Testis (tissue), 3 donors: ENCODE data around the gene SMIM35. TPM values are rescaled to one million over a fixed set of nuclear protein-coding genes. Genes with fewer than 3 reads are reported as not detected.

Source experiments
- DNase-seq: peaks from one replicate; pipeline ENCODE4 v3.0.0-alpha.2; 2019
- H3K27ac ChIP-seq, 2 donors: fragments of 200-600 bp; sonication (generic); one replicate each; pipeline ENCODE4 v1.5.1; 2019
- H3K27me3 ChIP-seq: fragments of 200-600 bp; sonication (generic); one replicate; pipeline ENCODE4 v1.5.1; 2019
- H3K36me3 ChIP-seq: fragments of 200-600 bp; sonication (generic); one replicate; pipeline ENCODE4 v1.5.1; 2017; ENCODE audit warnings: low read depth; ENCODE audit errors: missing control alignments
- H3K4me1 ChIP-seq: fragments of 200-600 bp; sonication (generic); one replicate; pipeline ENCODE4 v1.5.1; 2019
- H3K4me3 ChIP-seq, 2 donors: fragments of 200-600 bp; sonication (generic); one replicate each; pipeline ENCODE4 v1.5.1; 2017 to 2019
- H3K9me3 ChIP-seq: fragments of 200-600 bp; sonication (generic); one replicate; pipeline ENCODE4 v1.5.1; 2017
- POLR2A ChIP-seq: fragments of 450-650 bp; IDR thresholded peaks from one replicate; pipeline ENCODE4 v1.6.1; 2017; ENCODE audit warnings: antibody characterized with exemption, mild to moderate bottlenecking, moderate library complexity
- WGBS, 2 donors: methylation state at CpG; one replicate each; pipeline ENCODE4 v1.1.5; 2018; 5-methylcytosine and 5-hydroxymethylcytosine counted together
- intact Hi-C: fragments of 100-400 bp; cut with DNase I; formaldehyde crosslinking; loops from one replicate; pipeline ENCODE4 v1.15.1; 2023; ENCODE audit warnings: low total_unique reads
- polyA plus RNA-seq: library from polyadenylated mRNA; stranded (reverse); fragments of 350-450 nt; fragmentation: Illumina TruSeq; extraction: RNeasy Lipid Tissue Mini Kit (QIAGEN cat#74804); gene quantifications from one replicate; pipeline ENCODE4 v1.2.3, GENCODE V29; 2014; ENCODE audit warnings: low read depth, low replicate concordance; ENCODE audit not compliant: insufficient read depth
- total RNA-seq, 2 donors: library from RNA; depleted of rRNA; stranded (reverse); fragments of >200 nt; gene quantifications; one replicate each; pipeline ENCODE4 v1.2.3, GENCODE V29; 2016
- TF ChIP-seq, protein P1 (sequence below), 3 experiments: fragments of 450-650 bp in 2 of 3; fragments of 200-600 bp in 1 of 3; sonication (generic) in 1 of 3; IDR thresholded peaks; one replicate each; pipeline ENCODE4 v1.5.1; 2016 to 2019; ENCODE audit warnings: antibody characterized with exemption in 3 of 3, mild to moderate bottlenecking in 2 of 3, moderate library complexity in 1 of 3

The SMIM35 gene
- total and polyA plus RNA-seq, 3 donors from 2014 or later, result 0.17 to 0.19 TPM; not detected in 1

DNA sequence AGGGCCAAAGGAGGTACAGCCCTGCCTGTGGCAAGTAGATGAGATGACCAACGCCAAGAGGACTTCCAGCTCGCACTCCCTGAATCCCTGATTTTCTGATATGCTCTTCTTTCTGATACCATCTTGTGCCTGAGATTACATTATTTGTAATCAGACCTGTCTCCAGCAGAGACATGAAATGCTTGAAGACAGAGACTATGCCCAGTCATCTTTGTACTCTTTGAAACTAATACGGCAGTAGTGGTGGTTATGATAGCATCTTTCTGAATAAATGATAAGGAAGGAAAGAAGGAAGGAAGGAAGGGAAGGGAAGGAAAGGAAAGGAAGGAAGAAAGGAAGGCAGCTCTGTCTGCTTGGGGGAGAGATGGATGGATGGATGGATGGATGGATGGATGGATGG, 72.7 kb downstream of the SMIM35 start:
- TF ChIP-seq, protein P1, sequence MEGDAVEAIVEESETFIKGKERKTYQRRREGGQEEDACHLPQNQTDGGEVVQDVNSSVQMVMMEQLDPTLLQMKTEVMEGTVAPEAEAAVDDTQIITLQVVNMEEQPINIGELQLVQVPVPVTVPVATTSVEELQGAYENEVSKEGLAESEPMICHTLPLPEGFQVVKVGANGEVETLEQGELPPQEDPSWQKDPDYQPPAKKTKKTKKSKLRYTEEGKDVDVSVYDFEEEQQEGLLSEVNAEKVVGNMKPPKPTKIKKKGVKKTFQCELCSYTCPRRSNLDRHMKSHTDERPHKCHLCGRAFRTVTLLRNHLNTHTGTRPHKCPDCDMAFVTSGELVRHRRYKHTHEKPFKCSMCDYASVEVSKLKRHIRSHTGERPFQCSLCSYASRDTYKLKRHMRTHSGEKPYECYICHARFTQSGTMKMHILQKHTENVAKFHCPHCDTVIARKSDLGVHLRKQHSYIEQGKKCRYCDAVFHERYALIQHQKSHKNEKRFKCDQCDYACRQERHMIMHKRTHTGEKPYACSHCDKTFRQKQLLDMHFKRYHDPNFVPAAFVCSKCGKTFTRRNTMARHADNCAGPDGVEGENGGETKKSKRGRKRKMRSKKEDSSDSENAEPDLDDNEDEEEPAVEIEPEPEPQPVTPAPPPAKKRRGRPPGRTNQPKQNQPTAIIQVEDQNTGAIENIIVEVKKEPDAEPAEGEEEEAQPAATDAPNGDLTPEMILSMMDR (IDR thresholded peaks at IDR 0.05), result no peak
- TF ChIP-seq POLR2A, result no peak
- WGBS, 2 donors, result 95 to 99% methylated on average over 3 of the region's 3 CpGs
- no peak for DNase-seq
- H3K27ac ChIP-seq, result no peak overlapping the region
- no peaks in the 10 kb centered on the region for H3K4me1 ChIP-seq
- intact Hi-C loops, result no loop called here
- H3K9me3 ChIP-seq, result no peaks in the 10 kb centered on the region
- H3K36me3 ChIP-seq, result no peaks in the 10 kb centered on the region
- H3K4me3 ChIP-seq, result no peak overlapping the region
- no peaks in the 10 kb centered on the region for H3K27me3 ChIP-seq

DNA sequence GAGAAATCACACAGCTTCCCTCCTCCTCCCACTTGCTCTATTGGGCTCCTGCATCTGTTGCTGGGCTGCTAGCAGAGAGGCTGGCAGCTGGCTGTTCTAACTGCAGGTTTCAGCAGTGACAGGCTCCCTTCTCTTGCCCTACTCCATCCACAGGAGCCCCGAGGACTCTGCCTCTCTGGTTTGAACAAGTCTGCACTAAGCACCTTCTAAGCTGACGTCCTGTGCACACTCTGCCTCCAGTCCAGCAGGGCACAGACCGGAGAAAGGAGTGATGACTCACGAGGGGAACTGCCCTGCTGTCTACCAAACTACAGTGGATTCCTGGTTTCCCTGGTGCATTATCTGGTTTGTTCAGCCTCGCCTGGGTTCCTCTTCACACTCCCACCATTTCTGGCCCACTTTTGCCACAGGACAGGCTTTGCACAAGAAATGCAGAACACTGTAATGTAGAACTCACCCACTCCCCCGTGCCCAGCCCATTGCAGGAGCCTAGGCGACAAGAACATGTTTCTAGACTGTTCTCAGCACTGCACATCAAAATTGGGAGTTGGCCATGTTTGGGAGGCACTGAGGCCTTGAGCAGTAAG, 74.6 kb downstream of the SMIM35 start:
- DNase-seq, result peak; percentile 24
- intact Hi-C loops, result no loop called here

DNA sequence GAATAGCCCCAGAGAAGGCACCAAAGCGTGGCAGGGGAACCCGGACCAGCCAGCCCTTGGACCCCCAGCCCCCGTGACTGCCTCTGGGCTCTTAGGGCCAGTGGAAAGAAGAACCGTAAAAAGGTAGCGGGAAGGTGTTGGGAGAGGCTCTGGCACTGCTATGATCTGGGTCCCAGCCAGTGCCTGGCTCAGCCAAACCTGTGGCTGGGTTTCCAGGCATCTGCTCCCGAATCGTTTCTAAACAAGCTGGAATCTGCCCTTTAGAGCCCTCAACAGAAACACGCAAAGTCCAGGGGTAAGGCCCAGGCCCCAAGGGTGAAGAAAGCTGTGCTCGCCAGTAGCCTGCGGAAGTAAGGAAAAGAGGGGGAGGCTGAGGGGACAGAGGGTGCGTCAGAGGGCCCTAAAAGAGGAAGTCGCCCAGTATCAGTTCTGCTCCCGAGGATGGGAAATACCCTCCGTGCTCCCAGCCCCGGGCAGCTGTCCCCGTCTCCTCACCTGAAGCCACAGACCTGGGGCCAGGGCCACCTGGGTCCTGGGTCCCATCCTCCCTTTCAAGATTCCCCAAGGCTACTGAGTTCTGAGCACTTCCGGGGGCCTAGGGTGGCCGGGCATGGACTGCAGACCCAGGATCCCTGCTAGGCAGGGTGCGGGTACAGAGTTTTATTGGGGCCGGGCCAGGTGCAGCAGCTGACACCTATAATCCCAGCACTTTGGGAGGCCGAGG, 75.9 kb downstream of the SMIM35 start:
- DNase-seq, result peak; percentile 56

More for the DNA sequence above, 74.6 kb downstream of the SMIM35 start:
- 75 to 78% methylated on average over 6 to 7 of the region's 7 CpGs for WGBS, 2 donors
- Histone ChIP-seq H3K27me3 (no peaks in the 10 kb centered on the region), H3K4me1 (no peaks in the 10 kb centered on the region), H3K4me3 (no peak overlapping the region), H3K36me3 (no peaks in the 10 kb centered on the region), H3K9me3 (no peaks in the 10 kb centered on the region), H3K27ac (no peak overlapping the region)
- no peak for TF ChIP-seq POLR2A
- TF ChIP-seq, protein P1 (IDR thresholded peaks at IDR 0.05), result no peak

DNA sequence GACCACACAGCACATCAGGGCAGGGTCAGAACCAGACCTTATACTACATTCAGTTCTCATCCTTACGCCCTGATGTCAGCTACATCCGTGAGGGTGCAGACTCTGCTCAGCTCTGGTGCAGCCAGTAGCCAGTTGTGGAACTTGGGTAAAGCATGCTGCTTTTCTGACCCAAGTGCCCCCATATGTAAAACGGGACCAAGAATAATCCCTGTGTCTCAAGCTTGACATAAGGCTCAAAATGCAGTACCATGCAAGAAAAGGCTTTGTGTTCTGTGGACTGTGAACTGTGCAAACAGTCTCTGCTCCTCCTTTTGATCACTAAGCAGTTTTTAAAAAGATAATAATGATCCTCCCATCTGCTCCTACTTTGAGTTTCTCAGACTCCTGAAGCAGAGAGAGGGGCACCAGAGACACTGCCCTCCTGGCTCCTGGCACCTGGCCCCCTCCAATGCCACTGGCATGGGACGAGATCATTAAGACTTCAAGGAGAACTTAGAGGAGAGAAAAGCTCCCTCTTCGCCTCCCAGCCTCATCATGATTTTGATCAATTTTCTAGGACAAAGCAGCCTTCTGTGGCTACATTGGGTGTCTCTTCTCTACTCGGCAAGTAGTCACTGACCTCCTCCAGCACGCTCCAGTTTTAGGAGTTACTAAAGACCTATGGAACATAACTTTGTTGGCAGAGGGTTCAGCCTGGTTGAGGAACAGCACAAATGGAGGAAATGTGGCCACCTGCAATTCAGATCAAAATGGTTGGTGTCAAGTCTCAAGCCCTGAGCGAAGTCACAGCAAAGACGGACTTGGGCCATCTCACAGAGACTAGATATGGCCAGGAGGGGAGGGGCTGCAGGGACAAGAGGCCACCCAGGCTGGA, 76.7 kb downstream of the SMIM35 start:
- Histone ChIP-seq H3K9me3 (no peaks in the 10 kb centered on the region), H3K4me3 (no peak overlapping the region), H3K36me3 (no peaks in the 10 kb centered on the region), H3K27ac (no peak overlapping the region), H3K4me1 (no peaks in the 10 kb centered on the region), H3K27me3 (no peaks in the 10 kb centered on the region)
- TF ChIP-seq, protein P1 (IDR thresholded peaks at IDR 0.05), result no peak
- TF ChIP-seq POLR2A, result no peak
- no peak for DNase-seq
- 77 to 79% methylated on average over 9 of the region's 9 CpGs for WGBS, 2 donors
- intact Hi-C loops, result no loop called here

More for the DNA sequence above, 75.9 kb downstream of the SMIM35 start:
- WGBS, 2 donors, result 79 to 89% methylated on average over 21 of the region's 21 CpGs
- no peak overlapping the region for H3K27ac ChIP-seq
- H3K4me1 ChIP-seq, result no peaks in the 10 kb centered on the region
- no peaks in the 10 kb centered on the region for H3K9me3 ChIP-seq
- intact Hi-C loops, result no loop called here
- no peaks in the 10 kb centered on the region for H3K27me3 ChIP-seq
- H3K36me3 ChIP-seq, result no peaks in the 10 kb centered on the region
- TF ChIP-seq, protein P1 (IDR thresholded peaks at IDR 0.05), result no peak
- TF ChIP-seq POLR2A, result no peak
- H3K4me3 ChIP-seq, result no peak overlapping the region
